Activated T-cell treated with anti-CD3 and anti-CD28 coated beads for 1 hour (primary cell): ENCODE results near the gene NPR1.
"Not testable (repeated sequence)": the region's sequence is repeated elsewhere in the genome, so short reads cannot be mapped to it uniquely, and the experiment has no call there.

Source experiments
- DNase-seq: peaks from one replicate; pipeline ENCODE4 v3.0.0-alpha.2; 2020; ENCODE audit warnings: low read depth

Gene NPR1

GRCh38 chr1:153649863-153650235, 28.6 kb upstream of the NPR1 start:
- DNase-seq = no peak

GRCh38 chr1:153651771-153652170, 26.7 kb upstream of the NPR1 start:
- DNase-seq = no peak

GRCh38 chr1:153652805-153653500, 25.5 kb upstream of the NPR1 start:
- DNase-seq = no peak

GRCh38 chr1:153655333-153655732, 23.2 kb upstream of the NPR1 start:
- no peak for DNase-seq

GRCh38 chr1:153658400-153659174, 19.9 kb upstream of the NPR1 start, which contains the start of gene SNAPIN:
SNAPIN (plus strand) TSS chr1:153658703; CDS start chr1:153658744, 41 bp downstream.
- DNase-seq = peak; percentile 79

- DNase-seq = no peak
Observed at GRCh38 chr1:153659175-153659534, 19.3 kb upstream of the NPR1 start.

- DNase-seq = no peak
Observed at GRCh38 chr1:153659656-153660055, 18.8 kb upstream of the NPR1 start.

- no peak for DNase-seq
Observed at GRCh38 chr1:153661111-153661708, 17.3 kb upstream of the NPR1 start.

GRCh38 chr1:153662269-153662668, 16.2 kb upstream of the NPR1 start:
- DNase-seq = no peak

- DNase-seq = no peak
Observed at GRCh38 chr1:153663211-153663610, 15.3 kb upstream of the NPR1 start.

- DNase-seq = no peak
Observed at GRCh38 chr1:153667439-153667838, 11.0 kb upstream of the NPR1 start.

GRCh38 chr1:153668672-153669071, 9.8 kb upstream of the NPR1 start:
- not testable (repeated sequence) for DNase-seq

- DNase-seq = no peak
Observed at GRCh38 chr1:153669606-153670005, 8.9 kb upstream of the NPR1 start.

GRCh38 chr1:153670257-153670858, 8.1 kb upstream of the NPR1 start:
- no peak for DNase-seq

- DNase-seq = peak; percentile 91
Observed at GRCh38 chr1:153670859-153671627, 7.4 kb upstream of the NPR1 start, which contains the start of gene ILF2. ILF2 (minus strand) TSS chr1:153670993; CDS start chr1:153670922, 71 bp downstream.

- not testable (repeated sequence) for DNase-seq
Observed at GRCh38 chr1:153671628-153672353, 6.7 kb upstream of the NPR1 start.

- DNase-seq = no peak
Observed at GRCh38 chr1:153673511-153673910, 5.0 kb upstream of the NPR1 start.

GRCh38 chr1:153677718-153678518, 570 bp upstream of the NPR1 start:
- DNase-seq = peak; percentile 26

GRCh38 chr1:153679337-153680119, 1.0 kb downstream of the NPR1 start:
- DNase-seq = no peak

- DNase-seq = no peak
Observed at GRCh38 chr1:153680120-153680403, 1.6 kb downstream of the NPR1 start.
